ENCODE data around the gene FAM114A1.

FAM114A1 gene

GRCh38 chr4:38993683-38994082, 126.1 kb downstream of the FAM114A1 start:
- in situ Hi-C loops (cut with HindIII; ENCODE audit: low sequenced_read_pairs) = no loop called here

- in situ Hi-C loops (cut with HindIII; ENCODE audit: low sequenced_read_pairs) = no loop called here
These were observed 126.5 kb downstream of the FAM114A1 start for GRCh38 chr4:38994135-38994534.
